Left lobe of liver (tissue), 2 donors: ENCODE results near the gene IFI30. TPM values are rescaled to one million over a fixed set of nuclear protein-coding genes. Genes with fewer than 3 reads are reported as not detected.

Experiments used
- ATAC-seq: fragments of 200-7000 bp; cut with Tn5 transposase; one replicate; pipeline ENCODE4 v1.9.1; 2020; ENCODE audit warnings: mild to moderate bottlenecking, moderate library complexity
- DNase-seq: peaks from one replicate; pipeline ENCODE4 v3.0.0-alpha.2; 2020; ENCODE audit warnings: low spot score
- total RNA-seq: library from RNA; stranded (reverse); gene quantifications from one replicate; pipeline ENCODE4 v1.2.1, GENCODE V29; 2021
- donor health status: DM: no; HTN: no; CAD: no; lungs with moderate emphysema.
- donor health status: DM: no; HTN: yes; CAD: no.

The IFI30 gene
- total RNA-seq, result 57.6 TPM

DNA sequence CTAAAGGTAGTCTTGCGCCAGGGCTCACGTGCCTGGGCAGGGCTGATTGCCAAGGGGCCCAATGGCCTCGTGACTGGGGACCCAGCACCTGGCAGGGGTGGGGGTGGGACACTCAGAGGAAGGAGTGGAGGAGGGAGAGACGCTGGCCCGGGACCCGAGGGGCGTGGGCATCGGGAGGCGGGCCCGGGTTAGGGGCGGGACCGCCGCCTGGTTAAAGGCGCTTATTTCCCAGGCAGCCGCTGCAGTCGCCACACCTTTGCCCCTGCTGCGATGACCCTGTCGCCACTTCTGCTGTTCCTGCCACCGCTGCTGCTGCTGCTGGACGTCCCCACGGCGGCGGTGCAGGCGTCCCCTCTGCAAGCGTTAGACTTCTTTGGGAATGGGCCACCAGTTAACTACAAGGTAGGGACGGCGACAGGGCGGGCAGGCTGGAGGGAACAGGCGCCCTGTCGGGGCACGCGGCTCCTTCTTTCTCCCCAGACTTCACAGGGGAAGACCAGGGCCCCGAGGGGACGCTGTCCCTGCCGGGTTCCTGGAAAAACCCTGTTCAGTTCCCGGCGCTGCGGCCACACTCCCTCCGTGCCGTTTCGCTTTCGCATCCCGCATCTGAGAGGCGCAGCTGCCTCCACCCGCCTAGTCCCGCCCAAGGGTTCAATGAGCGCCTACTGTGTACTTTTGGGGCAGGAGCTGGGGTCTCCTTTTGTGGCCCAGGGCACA lies at the start of gene IFI30:
IFI30 (plus strand) TSS at position 242 of the 717 bp plus-strand sequence; CDS start at position 271, 29 bp downstream.
- DNase-seq (peak; percentile 92), ATAC-seq (peak; percentile 89)

DNA sequence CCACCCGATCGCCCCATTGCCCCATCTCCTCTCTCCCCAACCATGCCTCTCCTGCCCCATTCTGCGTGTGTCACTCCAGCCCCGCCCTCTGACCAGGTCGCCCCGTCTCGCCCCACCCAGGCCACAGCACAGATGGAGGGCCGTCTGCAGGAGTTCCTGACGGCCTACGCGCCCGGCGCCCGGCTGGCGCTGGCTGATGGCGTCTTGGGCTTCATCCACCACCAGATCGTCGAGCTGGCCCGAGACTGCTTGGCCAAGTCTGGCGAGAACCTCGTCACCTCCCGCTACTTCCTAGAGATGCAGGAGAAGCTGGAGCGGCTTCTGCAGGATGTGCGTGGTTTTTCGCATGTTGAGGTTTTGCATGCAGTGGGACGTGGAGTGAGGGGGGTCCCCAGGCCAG lies 49.8 kb upstream of the IFI30 start:
- ATAC-seq, result no peak
- DNase-seq, result no peak

DNA sequence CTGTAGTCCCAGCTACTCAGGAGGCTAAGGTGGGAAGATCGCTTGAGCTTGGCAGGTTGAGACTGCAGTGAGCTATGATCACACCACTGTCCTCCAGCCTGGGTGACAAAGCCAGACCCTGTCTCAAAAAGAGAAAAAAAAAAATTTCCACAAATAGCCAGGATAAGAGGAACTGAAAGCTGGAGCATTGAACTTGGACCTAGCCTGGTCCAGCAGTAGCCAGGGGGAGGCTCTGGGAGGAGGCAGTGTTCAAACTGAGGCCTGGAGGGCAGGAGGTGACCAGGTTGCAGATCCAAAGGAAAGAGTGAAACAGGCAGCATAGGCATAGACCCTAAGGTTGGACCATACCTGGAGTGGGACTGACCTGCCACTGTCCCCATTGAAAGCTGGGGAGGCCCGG lies 47.5 kb upstream of the IFI30 start:
- ATAC-seq, result no peak
- no peak for DNase-seq

DNA sequence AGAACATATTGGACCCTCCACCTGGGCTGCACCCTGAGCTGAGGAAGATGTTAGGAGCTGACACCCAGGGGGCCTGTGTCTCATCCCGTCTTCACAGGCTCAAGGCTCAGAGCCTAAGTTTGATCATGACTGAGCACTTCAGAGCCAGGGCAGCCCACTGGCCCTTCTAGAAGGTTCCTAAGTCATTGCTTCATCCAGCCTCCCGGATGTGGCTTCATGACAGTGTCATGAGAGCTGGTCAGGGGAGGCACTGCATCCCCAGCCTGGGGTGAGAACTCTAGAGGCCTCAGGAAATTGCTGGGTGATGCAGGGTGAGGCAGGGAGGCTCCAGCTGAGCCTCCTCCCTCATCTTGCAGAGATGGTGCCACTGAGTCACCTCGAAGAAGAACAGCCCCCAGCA lies 45.6 kb upstream of the IFI30 start:
- no peak for DNase-seq
- no peak for ATAC-seq

DNA sequence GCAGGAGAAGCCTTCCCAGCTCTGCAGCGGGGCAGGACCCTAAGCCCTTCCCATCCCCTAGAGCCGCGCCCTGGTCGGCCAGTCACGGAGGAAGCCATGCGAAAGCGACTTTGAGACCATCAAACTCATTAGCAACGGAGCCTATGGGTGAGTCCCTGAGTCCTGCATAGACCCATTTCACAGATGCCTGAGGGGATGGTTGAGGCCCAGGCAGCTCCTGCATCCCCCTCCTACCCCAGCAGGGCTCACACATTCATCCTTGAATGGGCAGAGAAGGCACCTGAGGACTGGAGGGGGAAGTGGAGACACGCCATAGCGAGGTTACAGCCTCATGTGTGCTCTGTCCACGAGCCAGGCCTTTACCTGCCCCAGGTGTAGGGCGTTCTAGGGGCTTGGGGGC lies 44.8 kb upstream of the IFI30 start:
- DNase-seq, result no peak
- ATAC-seq, result no peak

DNA sequence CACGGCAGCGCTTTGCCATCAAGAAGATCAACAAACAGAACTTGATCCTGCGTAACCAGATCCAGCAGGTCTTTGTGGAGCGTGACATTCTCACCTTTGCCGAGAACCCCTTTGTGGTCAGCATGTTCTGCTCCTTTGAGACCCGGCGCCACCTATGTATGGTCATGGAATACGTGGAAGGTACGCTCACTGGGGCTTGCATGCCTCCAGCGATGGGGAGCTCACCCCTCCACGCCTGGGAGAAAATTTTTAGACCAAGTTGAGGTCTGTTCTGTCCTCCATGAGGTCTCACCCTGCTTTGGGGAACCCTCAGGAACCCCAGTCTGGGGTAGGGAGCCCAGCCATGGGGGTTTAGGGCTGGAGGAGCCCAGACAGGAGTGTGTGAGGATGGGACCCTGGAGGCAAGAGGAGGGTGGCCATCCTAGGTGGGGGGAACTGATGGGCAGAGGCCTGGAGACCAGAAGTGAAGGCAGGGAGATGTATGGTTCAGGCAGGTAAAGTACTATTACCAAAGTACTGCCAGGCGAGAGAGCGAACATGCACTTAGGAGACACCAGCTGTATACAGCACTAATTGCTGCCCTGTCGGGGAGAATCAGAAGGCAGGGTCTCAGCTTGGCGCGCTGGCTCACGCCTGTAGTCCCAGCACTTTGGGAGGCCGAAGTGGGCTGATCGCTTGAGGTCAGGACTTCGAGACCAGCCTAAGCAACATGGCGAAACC lies 42.9 kb upstream of the IFI30 start:
- no peak for ATAC-seq
- DNase-seq, result no peak

DNA sequence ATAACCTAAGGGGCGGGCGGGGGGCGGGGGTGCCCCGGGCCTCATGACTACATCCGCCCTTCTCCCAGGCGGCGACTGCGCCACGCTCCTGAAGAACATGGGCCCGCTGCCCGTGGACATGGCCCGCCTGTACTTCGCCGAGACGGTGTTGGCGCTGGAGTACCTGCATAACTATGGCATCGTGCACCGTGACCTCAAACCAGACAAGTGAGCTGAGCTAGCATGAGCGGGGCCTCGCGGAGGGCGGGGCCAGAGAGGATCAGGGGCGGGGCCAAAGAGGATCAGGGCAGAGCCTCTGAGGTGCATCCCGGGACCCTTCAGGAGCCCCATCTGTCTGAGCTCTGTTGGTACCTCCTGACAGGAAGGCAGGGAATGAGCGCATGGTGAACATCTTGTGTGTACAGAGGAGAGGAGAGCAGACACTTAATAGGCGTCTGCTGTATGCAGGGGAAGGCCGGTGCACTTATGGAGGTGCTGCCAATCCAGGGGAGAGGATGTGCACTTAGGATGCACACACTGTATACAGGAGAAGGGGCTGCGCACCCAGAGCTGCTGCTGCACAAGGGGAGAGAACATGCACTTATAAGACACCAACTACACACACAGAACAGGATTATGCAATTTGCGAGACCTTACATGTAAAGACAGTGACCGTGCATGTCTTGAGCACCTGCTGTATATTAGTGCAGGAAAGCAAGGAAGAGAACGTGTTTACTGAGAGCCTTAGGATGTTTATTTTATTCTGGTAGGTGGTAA lies 41.6 kb upstream of the IFI30 start:
- DNase-seq, result no peak
- ATAC-seq, result no peak

DNA sequence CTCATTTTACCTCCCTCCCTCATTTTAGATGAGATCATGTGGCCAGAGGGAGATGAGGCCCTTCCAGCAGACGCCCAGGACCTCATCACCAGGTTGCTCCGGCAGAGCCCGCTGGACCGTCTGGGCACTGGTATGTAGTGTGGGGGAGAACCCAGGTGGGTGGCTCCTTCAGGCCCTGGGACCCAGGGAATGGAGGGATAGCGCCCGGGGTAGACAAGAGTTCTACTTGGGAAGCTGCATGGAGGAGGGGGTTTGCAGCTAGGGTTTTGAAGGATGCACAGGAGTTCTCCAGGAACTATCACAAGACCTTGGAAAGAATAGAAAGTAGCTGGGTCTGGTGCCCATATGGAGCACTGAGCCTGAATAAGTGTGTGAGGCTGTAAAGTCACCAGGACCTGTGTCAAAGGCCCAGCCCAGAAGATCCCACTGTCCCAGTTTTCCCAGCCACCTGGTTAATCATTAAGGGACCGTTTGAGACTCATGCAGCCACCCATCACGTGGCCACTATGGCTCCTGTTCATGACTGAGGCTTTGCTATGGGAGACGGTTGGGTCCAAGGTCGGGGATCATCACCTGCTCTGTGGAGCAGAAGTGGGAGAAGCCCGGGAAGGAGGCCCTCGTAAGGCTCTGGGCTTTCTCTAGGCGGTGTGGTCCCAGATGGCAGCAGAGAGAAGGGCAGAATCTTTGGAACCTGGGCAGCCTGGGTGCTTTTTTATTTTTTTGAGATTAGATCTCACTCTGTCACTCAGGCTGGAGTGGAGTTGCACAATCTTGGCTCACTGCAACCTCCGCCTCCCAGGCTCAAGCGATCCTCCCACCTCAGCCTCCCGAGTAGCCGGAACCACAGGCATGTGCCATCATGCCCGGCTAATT lies 37.7 kb upstream of the IFI30 start:
- ATAC-seq, result peak; percentile 90
- DNase-seq, result peak; percentile 95

DNA sequence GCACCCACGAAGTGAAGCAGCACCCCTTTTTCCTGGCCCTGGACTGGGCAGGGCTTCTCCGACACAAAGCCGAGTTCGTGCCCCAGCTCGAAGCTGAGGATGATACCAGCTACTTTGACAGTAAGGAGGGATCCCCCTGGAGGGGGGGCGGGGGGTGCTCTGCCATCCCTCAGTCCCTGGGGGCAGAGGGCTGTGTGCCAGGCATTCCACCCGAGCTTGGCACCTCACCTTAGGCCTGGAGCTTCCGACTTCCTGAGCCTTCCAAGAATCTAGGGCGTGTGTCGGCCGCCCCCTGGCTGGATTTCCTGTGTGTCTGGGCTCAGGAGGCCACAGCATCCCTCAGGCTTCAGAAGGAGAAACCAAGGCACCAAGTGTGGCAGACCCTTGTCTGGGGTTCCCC lies 36.4 kb upstream of the IFI30 start:
- DNase-seq (no peak), ATAC-seq (no peak)

DNA sequence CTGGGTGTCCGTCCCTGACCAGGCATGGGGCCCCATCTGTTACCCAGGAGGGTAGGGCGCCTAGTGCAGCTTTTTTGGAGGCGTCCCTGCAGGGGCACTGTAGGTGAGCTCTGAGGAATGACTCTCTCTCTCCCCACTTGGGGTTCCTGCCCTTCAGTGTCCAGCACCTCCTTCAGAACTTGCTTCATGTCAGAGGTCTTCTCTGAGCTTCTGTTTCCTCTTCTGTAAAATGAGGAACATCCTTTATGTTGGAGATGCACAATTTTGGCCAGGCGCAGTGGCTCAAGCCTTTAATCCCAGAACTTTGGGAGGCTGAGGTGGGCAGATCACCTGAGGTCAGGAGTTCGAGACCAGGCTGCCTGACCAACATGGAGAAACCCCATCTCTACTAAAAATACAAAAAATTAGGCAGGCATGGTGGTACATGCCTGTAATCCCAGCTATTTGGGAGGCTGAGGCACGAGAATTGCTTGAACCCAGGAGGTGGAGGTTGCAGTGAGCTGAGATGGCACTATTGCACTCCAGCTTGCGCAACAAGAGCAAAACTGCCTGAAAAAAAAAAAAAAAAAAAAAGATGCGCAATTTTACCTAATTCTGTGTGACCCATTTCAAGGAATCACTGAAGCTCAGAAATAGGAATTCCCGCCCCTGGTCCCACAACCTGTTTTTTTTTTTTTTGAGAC lies 35.8 kb upstream of the IFI30 start:
- DNase-seq, result no peak
- ATAC-seq, result no peak

DNA sequence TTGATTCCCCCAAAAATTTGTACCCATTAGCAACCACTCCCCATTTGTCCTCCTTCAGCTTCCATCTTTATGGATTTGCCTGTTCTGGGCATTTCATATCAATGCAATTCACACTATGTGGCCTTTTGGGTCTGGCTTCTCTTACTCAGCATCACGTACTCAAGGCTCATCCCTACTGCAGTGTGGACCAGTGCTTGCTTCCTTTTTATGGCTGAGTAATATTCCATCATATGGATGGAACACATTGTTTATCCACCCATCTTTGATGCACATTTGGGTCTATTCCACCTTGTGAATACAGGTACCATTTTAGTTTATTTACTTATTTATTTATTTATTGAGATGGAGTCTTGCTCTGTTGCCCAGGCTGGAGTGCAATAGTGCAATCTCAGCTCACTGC lies 33.1 kb upstream of the IFI30 start:
- no peak for DNase-seq
- ATAC-seq, result no peak

DNA sequence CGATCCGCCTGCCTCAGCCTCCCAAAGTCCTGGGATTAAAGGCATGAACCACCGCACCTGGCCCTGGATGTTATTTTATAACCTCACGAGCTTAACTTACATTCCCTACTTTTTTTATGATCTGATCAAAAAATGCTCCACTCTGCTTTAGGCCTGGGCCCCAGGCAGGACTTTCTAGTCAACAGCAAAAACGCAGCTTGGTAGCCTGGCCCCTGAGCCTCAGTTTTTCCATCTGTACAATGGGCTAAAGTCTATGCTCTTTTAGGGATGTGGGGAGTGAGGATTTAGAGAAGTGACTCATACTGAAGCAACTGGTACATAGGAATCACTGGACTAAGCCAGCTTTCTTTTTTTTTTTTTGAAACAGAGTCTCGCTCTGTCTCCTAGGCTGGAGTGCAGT lies 32.6 kb upstream of the IFI30 start:
- no peak for ATAC-seq
- DNase-seq, result no peak

DNA sequence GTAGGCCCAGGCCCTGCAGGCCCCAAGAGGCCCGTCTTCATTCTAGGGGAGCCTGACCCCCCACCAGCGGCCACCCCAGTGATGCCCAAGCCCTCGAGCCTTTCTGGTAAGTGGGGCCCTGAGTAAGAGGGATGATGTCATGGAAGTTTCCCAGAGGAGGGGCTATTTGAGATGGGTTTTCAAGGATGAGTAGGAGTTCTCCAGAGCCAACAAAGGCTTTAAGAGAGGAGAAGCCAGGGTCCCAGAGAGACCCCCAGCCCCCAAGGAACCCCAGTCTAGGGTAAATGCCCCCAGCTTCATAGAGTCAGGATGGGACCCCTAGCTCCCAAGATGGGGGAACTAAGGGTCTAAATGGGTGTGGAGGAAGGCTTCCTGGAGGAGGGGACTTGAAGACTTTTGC lies 29.7 kb upstream of the IFI30 start:
- ATAC-seq (no peak), DNase-seq (no peak)

DNA sequence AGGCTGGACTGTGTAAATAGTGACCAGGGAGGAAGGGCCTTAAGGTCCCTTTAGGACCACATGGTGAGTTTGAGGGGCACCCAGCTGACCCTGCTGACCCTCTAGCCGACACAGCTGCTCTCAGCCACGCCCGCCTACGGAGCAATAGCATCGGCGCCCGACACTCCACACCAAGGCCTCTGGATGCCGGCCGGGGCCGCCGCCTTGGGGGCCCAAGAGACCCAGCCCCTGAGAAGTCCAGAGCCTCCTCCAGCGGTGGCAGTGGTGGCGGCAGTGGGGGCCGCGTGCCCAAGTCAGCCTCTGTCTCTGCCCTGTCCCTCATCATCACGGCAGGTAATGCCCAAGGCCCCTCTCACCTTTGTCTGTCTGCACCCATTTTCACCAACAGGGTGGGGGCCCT lies 29.3 kb upstream of the IFI30 start:
- DNase-seq, result no peak
- ATAC-seq, result no peak

DNA sequence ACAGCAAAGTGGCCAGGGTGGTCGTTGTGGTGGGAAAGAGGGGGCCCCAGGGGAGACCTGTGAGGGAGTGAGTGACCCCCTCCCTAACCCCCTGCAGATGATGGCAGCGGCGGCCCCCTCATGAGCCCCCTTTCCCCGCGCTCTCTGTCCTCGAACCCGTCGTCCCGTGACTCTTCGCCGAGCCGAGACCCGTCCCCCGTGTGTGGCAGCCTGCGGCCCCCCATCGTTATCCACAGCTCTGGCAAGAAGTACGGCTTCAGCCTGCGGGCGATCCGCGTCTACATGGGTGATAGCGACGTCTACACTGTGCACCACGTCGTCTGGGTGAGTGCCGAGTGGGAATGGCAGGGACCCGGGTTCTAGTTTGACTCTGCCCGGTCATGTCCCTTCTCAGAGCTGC lies 28.7 kb upstream of the IFI30 start:
- DNase-seq, result no peak
- no peak for ATAC-seq

DNA sequence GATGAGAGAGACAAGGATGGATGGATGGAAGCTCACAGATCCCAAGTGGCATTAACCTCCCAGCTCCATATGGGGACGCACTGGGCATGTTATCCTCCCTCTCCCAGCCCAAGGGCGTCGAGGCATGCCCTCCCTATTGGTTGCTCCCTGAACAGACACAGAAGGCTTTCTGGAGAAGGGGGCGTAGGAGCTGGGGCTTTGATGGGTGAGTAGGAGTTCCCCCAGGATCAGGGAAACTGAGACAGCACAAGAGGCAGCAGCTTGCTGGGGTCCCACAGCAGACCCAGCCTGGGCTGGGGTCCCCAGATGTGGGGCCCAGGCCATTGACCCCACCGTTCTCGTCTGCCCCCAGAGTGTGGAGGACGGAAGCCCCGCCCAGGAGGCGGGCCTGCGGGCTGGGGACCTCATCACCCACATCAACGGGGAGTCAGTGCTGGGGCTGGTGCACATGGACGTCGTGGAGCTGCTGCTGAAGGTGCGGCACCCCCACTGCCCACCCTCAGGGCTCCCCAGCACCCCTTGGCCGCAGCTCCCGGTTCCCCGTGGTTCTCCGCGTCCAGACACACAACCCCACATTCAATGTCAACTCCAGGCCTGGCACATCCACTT lies 28.1 kb upstream of the IFI30 start:
- ATAC-seq (no peak), DNase-seq (no peak)

DNA sequence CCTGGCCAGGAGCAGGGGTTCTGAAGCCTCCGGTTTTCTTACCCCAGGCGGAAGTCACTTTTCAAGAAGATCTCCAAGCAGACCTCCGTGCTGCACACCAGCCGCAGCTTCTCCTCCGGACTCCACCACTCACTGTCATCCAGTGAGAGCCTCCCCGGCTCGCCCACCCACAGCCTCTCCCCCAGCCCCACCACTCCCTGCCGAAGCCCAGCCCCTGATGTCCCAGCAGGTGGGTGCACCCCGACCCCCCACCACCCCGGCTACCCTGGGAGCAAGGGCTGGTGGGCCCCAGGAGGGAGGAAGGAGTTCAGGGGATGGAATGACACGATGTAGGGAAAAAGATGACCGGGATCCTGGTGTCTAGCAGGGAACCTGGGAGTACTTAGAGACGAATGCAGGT lies 26.2 kb upstream of the IFI30 start:
- DNase-seq, result no peak
- ATAC-seq, result no peak

DNA sequence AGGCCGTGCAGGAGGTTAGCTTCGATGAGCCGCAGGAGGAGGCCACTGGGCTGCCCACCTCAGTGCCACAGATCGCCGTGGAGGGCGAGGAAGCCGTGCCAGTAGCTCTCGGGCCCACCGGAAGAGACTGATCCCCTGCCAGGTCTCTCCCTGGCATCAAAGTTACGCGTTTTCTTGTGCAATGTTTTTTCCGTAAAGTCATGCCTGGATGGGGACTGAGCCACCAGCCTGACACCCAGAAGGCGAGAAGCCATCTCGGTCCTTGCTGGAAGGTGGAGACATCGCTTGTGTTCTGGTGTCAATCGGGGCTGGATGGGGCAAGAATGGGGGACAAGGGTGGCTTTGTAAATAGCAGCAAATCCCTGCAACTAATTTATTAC lies 24.0 kb upstream of the IFI30 start:
- no peak for ATAC-seq

DNA sequence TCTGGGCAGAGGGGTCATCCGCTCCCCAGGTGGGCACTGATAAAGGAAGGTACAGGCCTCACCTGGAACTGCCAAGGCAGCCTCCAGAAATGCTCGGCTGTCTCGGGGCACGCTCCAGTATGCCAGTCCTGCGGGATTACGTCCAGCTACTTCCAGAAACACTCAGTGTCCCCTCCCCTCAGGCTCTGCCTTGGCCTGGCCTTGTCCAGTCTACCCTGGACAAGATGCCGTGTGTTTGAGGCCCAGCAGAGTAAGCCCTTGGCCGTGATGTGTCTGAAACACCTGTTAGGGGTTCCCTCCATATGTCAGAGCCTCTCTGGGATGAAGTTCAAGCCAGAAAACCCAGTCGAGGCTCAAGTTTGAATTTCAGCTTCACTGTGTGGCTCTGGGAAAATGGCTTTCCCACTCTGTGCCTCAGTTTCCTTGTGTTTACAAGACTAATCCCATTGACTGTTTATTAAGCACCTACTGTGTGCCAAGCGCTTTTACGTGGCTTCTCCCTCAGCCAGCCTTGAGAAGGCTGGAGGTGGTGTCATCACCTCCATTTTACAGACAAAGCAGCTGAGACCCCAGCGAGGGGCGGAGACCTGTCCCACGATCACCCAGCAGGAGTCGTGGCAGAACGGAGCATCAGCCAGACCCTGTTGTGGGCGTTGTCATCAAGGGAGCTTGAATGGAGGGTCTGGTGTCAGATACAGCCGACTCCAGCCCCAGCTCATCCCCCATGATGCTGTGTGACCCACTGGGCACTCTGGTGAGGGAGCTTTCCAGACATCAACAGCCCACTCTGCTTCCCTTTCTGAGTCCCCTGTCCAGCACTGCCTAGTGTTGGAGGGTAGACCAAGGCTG lies 22.6 kb upstream of the IFI30 start:
- no peak for ATAC-seq
- peak; percentile 51 for DNase-seq

More for the DNA sequence above, 24.0 kb upstream of the IFI30 start:
- no peak for DNase-seq
